Measurements from ENCODE around the gene LATS1.
"Not testable (repeated sequence)": the region's sequence is repeated elsewhere in the genome, so short reads cannot be mapped to it uniquely, and the experiment has no call there.

The LATS1 gene

GRCh38 chr6:149728499-149729234, 10.8 kb upstream of the LATS1 start:
- DNase-seq (ENCODE audit: low read depth in 2 of 2): no peak

- no peak for DNase-seq (ENCODE audit: low read depth in 2 of 2)
These were observed 10.0 kb upstream of the LATS1 start for GRCh38 chr6:149727793-149728498.

GRCh38 chr6:149725785-149726184, 7.9 kb upstream of the LATS1 start:
- no peak for DNase-seq (ENCODE audit: low read depth in 2 of 2)

- no peak for DNase-seq (ENCODE audit: low read depth in 2 of 2)
These were observed 6.0 kb upstream of the LATS1 start for GRCh38 chr6:149723771-149724417.

- no peak for DNase-seq (ENCODE audit: low read depth in 2 of 2)
These were observed 5.4 kb upstream of the LATS1 start for GRCh38 chr6:149723262-149723661.

- DNase-seq (ENCODE audit: low read depth in 2 of 2): no peak
These were observed 1.6 kb upstream of the LATS1 start for GRCh38 chr6:149719531-149719930.

- DNase-seq (ENCODE audit: low read depth in 2 of 2): no peak
These were observed 680 bp downstream of the LATS1 start for GRCh38 chr6:149717255-149717587.

GRCh38 chr6:149716181-149716963, 1.5 kb downstream of the LATS1 start:
- no peak for DNase-seq (ENCODE audit: low read depth in 2 of 2)

- DNase-seq (ENCODE audit: low read depth in 2 of 2): no peak
These were observed 3.5 kb downstream of the LATS1 start for GRCh38 chr6:149714442-149714841.

GRCh38 chr6:149711711-149712110, 6.2 kb downstream of the LATS1 start:
- DNase-seq (ENCODE audit: low read depth in 2 of 2): no peak

GRCh38 chr6:149701714-149702113, 16.2 kb downstream of the LATS1 start:
- DNase-seq (ENCODE audit: low read depth in 2 of 2): no peak

GRCh38 chr6:149699150-149699549, 18.8 kb downstream of the LATS1 start:
- DNase-seq (ENCODE audit: low read depth in 2 of 2): no peak

GRCh38 chr6:149698175-149698574, 19.7 kb downstream of the LATS1 start:
- DNase-seq (ENCODE audit: low read depth in 2 of 2): no peak

GRCh38 chr6:149696901-149697300, 21.0 kb downstream of the LATS1 start:
- no peak for DNase-seq (ENCODE audit: low read depth in 2 of 2)

GRCh38 chr6:149694921-149695320, 23.0 kb downstream of the LATS1 start:
- DNase-seq (ENCODE audit: low read depth in 2 of 2): no peak

- DNase-seq (ENCODE audit: low read depth in 2 of 2): no peak
These were observed 26.7 kb downstream of the LATS1 start for GRCh38 chr6:149691201-149691600.

- DNase-seq (ENCODE audit: low read depth in 2 of 2): no peak
These were observed 31.7 kb downstream of the LATS1 start for GRCh38 chr6:149686230-149686629.

GRCh38 chr6:149683256-149683859, 34.5 kb downstream of the LATS1 start:
- no peak for DNase-seq (ENCODE audit: low read depth in 2 of 2)

GRCh38 chr6:149681845-149682244, 36.1 kb downstream of the LATS1 start:
- DNase-seq (ENCODE audit: low read depth in 2 of 2): not testable (repeated sequence)

- DNase-seq (ENCODE audit: low read depth in 2 of 2): no peak
These were observed 36.7 kb downstream of the LATS1 start for GRCh38 chr6:149681209-149681608.

- no peak for DNase-seq (ENCODE audit: low read depth in 2 of 2)
These were observed 37.4 kb downstream of the LATS1 start for GRCh38 chr6:149680503-149680902.

GRCh38 chr6:149672265-149672664, 45.6 kb downstream of the LATS1 start:
- DNase-seq (ENCODE audit: low read depth in 2 of 2): not testable (repeated sequence)

Data from stimulated activated CD4-positive, alpha-beta T cell treated with anti-CD3 and anti-CD28 coated beads, Interleukin-4, amount 100 ng/mL, for 48 hours (primary cell).